Subcutaneous adipose tissue (tissue), 4 donors: ENCODE measurements around the gene C6orf15. TPM values are rescaled to one million over a fixed set of nuclear protein-coding genes. Genes with fewer than 3 reads are reported as not detected.

ENCODE experiments used
- CTCF ChIP-seq: fragments of 450-650 bp; IDR thresholded peaks from one replicate; pipeline ENCODE4 v1.5.1; 2016; ENCODE audit warnings: low read depth, mild to moderate bottlenecking, control low read depth, antibody characterized with exemption, moderate library complexity
- total RNA-seq, 4 donors: library from RNA; depleted of rRNA; stranded (reverse); fragments of >200 nt; gene quantifications; one replicate each; pipeline ENCODE4 v1.1.0, GENCODE V29; 2016

The C6orf15 gene
- total RNA-seq, 4 donors from 2014 or later, result not detected

GRCh38 chr6:31114541-31114878 is 2.1 kb upstream of the C6orf15 start, which contains the start of gene PSORS1C1:
Gene PSORS1C1 (plus strand): TSS chr6:31114800. CDS start chr6:31129633, 14,833 bp downstream.
- TF ChIP-seq CTCF, result no peak

GRCh38 chr6:31113861-31114540 is 1.6 kb upstream of the C6orf15 start:
- no peak for TF ChIP-seq CTCF

- TF ChIP-seq CTCF, result no peak
These were observed 663 bp downstream of the C6orf15 start for GRCh38 chr6:31111712-31112111.

GRCh38 chr6:31110825-31111582 is 1.4 kb downstream of the C6orf15 start:
- no peak for TF ChIP-seq CTCF

GRCh38 chr6:31107052-31107451 is 5.3 kb downstream of the C6orf15 start:
- TF ChIP-seq CTCF, result no peak

GRCh38 chr6:31103136-31103535 is 9.2 kb downstream of the C6orf15 start:
- TF ChIP-seq CTCF, result no peak

GRCh38 chr6:31098449-31098938 is 13.9 kb downstream of the C6orf15 start:
- no peak for TF ChIP-seq CTCF
